GM21447 (cell line): ENCODE results near the gene ESR1.
"Not testable (repeated sequence)": the region's sequence is repeated elsewhere in the genome, so short reads cannot be mapped to it uniquely, and the experiment has no call there.

Source experiments
- ATAC-seq: cut with Tn5 transposase; IDR thresholded peaks from one replicate; pipeline ENCODE4 v1.9.1; 2021; ENCODE audit not compliant: unreplicated experiment

The ESR1 gene

DNA sequence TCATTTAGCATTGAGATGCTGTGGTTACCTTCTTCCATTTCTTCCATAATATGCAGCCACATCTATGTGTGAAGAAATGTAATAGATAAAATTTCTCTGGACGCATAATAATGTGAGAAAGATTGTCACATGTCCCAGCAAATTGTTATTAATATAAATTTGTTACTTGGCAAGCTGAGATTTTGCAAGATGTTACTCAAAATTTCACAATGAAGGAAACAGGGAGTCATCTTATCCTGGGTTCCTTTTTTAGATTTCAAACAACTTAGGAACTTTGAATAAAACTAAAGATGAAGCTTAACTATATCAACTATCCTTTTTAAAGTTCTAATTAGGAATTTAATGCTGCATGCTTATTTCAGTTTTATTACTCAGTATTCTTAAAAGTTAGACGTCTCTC lies 3.6 kb downstream of the ESR1 start:
- no peak for ATAC-seq

DNA sequence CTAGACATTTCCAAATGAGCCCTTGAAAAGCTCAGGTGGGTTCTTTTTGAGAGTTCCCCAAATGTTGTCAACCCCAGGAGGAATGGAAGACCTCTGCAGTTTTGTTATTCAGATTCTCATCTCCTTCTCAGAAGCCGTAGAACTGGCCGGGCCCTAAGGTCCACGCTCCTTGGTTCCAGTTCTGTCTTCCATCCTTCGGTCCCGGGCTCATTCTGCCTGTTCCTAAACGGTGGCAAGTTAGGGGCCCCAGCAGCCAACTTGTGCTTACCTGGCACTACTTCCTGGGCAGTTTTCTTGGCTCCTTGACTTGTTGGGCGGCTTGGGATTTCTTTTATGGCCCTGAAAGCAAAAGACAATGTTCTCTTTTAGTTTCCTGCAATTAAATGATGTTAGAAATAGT lies 6.4 kb downstream of the ESR1 start:
- no peak for ATAC-seq

DNA sequence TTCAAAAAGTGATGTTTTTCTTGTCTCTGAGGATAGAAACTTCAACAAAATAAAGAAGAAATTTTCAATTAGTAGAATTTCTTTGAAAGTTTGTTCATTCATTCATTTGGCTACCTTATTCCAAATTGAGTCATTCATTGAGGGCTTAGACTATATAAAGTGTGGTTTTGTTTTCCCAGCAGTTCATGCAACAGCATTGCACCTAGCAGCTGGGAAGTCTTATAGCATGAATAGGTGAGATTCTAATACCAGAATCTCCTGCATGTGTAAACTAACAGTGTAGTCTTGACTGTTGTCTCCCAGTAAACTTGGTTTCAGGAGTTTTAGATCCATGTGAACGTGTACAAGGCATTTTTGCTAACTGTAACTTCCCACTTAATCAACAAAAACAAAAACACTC lies 7.1 kb downstream of the ESR1 start:
- ATAC-seq: no peak

DNA sequence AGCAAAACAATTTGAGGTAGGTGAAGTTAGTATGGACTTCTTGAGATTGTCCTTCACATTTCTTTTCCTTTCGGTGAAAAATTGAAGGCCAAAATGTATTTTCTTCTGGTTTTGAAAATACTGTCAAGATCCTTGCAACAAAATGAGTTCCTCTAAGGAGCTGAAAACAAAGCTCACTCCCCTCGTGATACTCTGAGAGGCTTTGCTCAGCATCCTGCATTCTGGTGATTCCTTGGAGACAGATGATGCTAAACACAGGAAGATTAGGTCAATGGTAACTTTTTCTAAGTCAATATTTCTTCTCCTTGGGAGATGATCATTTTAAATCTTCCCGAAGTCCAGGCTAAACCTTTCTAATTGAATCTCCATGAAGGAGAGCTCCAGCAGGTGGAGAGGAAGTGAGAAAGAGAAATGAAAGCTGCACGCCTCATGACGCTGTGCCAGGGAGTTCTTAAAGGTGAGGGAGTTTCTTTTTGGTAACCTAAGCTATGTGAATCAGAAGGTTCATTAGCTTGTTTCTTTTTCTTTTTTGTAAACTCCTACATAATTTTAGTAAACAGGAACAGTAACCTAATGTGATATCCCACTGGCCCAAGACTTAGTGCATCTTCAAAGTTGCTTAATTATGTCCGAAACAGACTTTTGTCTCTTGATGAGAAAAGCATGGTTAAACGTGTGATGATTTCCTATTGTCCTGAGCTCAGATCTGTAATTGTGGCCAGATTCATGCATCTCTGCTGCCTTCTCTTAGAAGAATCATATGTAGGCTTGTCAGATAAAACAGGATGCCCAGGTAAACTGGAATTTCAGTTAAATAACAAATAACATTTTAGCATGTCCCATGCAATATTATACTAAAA lies 15.0 kb downstream of the ESR1 start:
- ATAC-seq: peak; percentile 98

DNA sequence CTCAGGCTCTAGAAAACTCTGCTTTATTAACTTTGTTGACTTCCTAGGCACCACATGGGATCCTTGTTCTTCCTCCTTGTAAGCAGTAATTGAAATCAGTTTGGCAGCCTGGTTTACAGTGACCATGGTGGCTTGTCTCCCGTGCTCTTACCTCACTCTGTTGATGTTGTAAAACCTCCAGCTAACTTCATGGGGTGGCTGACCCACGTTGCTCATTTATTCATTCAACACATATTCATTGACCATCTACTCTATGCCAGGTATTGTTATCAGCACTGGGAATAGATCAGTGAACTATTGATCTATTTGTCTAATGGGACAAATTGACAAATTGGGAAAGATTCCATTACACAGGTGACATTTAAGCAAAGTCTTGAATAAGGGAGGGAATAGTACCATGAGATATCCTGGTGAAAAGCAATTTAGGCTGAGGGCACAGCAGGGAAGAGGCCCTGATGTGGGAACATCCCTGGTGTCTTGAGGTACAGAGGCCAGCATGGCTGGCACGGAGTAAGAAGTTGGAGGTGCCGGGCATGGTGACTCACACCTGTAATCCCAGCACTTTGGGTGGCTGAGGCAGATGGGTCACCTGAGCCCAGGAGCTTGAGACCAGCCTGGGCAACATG lies 19.1 kb downstream of the ESR1 start:
- ATAC-seq: no peak

DNA sequence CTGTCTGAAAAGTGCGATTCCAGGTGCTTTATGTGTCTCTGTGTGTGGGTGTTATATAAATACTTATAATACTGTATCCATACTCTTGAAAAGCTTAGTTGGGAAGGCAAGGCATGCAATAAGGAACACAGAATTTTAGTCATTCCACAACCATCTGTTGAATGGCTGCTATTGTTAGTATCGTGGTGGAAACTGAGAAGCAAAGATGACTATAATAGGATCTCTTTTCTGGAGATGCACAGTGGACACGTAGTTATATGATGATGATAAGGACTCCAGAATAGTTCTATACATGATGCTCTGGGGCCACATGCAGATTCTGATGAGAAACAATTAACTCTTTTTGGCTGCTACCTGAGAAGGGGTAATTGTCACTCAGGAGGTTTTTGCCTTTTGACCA lies 25.2 kb downstream of the ESR1 start:
- ATAC-seq: no peak

DNA sequence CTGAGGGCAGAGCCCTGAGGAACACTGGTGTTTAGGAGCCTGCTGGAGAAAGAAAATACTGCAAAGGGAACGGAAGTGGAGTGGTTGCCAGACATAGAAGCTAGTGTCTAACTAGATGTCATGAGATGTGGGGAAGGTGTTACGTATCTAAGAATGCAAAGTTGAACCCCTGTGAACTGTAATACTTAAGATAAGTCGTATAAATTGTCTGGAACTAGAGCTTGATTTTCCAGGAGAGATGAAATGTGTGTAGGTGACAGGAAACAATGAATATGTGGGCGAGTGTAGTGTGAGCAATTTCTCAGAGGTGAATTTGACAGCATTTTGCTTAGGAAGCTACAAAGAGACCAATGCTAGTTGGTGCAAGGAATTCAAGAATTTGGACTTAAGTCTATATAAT lies 27.9 kb downstream of the ESR1 start:
- ATAC-seq: no peak

DNA sequence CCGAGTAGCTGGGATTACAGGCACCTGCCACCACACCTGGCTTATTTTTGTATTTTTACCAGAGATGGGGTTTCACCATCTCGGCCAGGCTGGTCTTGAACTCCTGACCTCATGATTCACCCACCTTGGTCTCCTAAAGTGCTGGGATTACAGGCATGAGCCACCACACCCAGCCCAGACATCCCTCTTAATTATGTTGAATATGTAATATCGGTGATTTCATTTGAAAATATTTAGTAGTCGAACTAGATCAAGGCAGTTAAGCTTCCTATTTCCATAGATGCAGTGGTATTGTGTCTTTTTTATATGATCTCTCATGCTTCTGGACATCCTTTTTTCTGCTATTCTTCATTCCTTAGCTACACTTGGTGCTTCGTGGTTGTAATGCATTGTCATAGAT lies 29.7 kb downstream of the ESR1 start:
- ATAC-seq: no peak

DNA sequence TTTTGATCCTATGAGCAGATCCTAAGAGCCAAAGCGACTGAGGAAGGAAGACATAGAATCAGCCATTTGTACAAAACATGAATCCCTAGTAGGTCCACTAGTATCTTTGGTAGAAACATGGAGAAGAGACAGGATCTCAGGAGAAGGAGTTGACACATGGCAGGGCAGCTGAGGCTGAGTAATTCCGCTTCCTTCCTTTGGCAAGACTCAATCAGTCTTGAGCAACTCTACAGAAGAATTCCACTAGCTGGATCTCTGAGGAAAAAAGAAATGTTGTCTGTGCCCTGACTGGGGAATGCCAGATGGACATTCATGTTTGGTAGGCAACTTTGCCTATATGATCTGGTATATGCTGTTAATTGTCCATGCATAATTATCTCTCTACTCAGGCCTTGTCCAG lies 35.3 kb downstream of the ESR1 start:
- no peak for ATAC-seq

DNA sequence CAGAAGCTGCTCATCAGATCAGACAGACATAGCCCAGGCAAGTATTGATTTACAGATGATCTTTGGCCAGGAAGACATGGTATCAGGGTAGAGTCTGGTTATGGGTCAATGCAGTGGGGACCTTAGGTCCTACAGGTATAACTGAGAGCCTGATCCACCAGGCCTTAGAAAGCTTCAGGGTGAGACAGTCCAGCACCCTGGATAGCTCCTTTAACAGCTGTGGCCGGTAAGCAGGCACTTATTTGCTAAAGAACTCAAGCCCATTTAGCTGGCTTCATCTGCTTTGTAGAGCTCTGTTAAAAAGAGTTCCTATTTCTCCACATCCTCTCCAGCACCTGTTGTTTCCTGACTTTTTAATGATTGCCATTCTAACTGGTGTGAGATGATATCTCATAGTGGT lies 39.6 kb downstream of the ESR1 start:
- ATAC-seq: no peak

DNA sequence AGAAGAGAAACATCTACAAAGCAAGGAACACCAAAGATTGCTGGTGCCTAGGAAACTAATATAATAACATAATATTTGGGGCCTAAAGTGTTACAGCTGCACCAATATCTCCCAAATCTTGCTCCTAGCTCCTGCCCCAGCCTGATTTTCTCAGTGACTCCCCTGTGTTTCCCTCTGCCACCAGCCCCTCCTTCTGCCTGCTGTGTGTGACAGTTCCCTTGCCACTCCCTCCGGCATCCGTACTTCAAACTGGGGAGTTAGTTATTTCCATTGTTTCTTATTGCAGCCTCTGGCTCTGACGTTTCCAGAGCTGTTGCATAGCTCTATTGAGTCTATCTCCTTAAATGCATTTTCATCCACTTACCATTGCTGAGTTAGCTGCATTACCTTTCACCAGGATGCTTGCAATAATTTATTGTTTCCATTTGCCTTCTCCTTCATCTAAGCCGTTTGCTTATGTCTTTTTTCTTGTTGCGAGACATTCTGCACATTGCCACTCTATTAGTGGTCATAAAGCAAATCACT lies 43.1 kb downstream of the ESR1 start:
- no peak for ATAC-seq

DNA sequence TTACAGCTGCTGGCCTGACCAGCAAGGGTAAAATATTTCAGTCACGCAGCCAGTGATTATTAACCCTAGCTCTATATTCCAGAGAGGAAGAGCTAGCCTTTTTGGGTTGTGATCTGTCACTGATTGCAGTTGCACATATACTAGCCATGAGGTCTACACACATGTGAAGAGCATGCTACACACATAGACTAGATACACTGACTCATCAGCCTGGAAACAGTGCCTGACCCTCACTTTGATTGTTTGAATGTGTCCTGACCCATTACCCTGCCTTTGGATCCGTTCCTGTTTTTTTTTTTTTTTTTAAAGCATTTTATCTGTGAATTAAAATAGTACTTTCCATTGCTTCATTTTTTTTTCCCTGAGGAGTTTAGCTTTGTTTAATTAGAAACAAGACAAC lies 50.8 kb downstream of the ESR1 start:
- no peak for ATAC-seq

DNA sequence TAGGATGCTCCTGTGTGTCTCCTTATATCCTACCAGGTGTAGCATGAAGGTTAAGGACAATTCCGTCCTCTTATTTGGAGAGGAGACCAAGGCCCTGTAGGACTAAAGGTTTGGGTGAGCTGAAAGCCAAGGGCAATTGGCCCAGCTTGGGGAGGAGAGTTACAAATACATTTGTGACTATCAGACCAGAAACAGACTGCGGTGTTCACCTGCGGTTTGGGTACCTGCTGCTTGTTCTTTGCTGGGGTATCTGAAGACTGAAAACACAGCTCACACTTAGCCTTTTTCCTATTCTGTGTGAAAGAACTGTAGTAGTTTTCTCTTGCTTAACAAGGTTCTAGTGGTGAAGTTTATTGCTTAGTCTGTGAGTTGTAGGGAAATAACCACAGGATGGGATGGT lies 55.0 kb downstream of the ESR1 start:
- no peak for ATAC-seq

DNA sequence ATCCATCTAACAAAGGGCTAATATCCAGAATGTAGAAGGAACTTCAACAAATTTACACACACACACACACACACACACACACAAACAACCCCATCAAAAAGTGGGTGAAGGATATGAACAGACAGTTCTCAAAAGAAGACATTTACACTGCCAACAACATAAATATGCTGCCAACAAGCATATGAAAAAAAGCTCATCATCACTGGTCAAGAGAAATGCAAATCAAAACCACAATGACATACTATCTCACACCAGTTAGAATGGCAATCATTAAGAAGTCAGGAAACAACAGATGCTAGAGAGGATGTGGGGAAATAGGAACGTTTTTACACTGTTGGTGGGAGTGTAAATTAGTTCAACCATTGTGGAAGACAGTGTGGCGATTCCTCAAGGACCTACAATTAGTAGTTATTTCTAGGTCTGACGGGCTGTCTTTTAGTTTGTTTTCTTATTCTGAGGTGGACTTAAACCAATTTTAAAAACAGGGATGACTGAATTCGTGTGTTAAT lies 59.9 kb downstream of the ESR1 start:
- ATAC-seq: not testable (repeated sequence)

DNA sequence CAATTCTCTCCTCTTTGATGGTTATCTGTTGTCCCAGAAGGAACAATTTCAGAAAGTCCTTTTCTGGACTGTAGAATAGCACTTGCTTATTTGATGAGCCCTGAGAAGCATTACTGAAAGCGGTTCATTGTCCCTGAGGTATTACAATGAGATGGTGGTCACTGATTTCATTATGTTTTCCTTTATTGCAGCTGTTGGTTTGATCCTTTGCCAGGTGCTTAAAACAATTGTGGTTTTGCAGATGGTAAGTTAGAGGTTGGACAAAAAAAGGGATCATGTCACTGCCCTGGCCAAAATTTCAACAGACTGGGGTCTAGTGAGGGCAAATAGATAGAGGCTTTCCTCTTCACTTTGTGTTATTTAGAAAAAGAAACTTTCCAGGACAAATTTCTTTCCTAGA lies 61.9 kb downstream of the ESR1 start:
- no peak for ATAC-seq

DNA sequence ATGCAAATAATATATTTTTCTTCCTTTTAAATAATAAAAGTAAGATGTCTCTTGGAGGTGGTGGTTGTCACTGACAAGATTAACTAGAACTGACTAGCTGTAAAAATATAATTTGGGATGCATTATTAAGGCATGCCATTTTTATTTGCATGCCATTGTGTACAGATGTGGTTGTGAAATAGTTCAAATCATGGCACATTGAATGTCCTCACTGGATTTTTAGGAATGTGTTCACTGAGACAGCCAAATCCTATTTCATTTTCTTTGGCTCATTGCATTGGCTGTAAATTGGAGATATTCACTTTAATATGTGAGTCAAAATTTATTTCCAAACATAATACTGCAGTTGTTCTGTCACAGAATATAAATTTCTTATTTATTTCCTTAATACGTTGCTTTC lies 62.3 kb downstream of the ESR1 start:
- ATAC-seq: no peak

DNA sequence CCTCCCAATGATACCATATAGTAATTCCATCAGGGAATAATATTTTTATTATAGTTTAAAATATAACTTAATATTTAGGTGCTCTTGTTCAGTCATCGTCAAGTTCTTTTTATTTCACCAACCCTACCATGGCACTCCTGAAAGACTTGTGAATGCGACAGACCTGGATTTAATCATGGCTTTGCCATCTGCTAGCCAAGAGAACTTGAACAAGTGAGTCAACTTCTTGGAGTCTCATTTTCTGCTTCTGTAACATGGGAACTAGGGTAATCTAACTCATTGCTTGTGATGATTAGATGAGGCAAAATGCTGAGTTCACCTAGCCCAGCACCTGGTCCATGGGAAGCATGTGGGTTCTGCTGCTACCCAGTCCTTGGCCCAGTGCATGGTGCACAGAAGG lies 62.9 kb downstream of the ESR1 start:
- ATAC-seq: no peak

DNA sequence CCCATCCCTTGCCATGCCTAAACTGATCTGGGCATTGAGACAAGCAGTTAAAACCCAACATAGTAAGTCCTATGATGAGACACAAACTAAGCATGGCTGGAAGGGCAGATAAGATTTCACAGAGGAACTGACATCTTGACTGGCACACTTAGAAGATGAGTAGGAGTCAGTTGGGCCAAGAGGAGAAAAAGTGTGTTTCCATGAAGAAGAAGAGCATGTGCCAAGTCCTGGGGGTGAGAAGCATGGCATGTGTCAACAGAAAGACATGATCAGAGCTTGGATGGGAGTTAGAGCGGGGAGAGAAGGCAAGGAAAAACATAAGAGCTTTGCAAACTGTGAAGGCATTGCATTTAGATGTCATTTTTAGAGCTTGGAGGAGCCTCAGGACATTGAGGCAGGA lies 68.0 kb downstream of the ESR1 start:
- no peak for ATAC-seq

DNA sequence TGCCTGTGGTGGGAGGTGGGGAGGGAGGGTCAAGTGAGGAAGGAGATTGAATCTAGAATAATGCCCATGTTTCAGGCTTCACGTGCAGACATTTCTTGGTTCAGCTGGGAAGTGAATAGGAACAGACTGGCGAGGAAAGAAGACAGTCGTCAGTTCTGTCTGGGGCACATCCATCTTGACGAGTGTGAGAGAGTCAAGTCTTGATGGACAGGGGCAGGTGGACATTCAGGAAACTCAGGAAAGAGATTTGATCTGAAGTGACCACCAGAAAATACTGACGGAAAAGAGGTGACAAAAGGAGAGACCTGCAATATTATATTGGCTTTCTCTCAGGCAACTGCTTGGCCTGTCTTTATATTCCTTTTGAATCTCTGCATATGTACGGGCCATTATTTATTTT lies 68.6 kb downstream of the ESR1 start:
- no peak for ATAC-seq

DNA sequence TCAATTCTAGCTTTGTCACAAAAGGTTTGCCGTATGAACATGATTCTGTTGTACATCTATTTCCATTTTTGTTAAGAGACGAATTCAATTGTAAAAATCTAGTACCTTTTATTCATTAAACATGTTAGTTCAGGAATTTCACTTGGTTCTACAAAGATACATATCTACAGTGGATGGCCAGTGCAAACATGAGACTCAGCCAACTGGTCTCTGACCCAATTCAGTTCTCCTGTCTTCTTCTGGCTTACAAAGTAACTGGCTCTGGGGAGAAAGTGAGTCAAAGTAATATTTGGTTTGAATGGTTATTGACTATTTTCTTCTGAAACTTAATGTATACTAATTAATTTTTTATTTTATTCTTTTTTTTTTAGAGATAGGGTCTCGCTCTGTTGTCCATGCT lies 70.0 kb downstream of the ESR1 start:
- no peak for ATAC-seq

DNA sequence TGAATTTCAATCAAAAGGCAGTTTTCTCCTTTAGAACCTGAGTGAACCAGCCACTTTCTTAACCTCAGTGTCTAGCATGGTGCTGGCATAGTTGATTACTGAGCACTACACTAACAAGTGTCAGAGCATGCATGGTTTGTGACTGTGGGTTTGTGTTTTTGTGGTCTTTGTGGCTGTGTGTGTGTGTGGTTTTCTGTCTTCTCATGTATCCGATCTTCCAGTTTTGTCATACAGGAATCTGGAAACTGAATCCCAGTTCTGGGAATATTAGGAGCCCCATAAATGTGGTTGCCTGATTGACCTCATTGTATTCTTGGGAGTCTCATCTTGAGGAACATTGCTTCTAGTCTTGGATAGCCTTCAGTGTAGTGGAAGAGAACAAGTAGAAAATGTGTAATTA lies 73.7 kb downstream of the ESR1 start:
- ATAC-seq: no peak

DNA sequence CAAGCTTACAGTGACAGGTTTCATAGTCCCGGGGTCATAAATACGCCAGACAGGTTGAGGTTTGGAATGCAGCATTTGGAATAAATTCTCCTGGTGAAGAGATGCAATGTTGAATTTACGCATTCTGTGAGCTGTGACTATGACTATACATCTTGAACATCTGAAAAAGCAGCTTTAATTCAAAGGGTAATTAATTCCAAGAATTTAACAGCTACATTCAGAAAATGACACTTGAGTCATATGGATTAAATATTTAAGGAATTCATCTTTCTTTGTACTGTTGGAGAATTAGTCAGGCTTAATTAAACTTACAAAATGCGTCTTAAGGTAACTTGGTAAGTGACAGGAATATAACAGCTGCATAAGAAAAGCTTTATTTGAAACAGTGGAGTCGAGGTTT lies 74.7 kb downstream of the ESR1 start:
- no peak for ATAC-seq
